NCI-H2227 (cell line): ENCODE data around the gene SLC48A1.

Experiments
- DNase-seq: peaks from one replicate; lab custom pipeline; 2025; ENCODE audit not compliant: unreplicated experiment; lab: John Stamatoyannopoulos, UW

Gene SLC48A1

GRCh38 chr12:47821346-47821706 lies 48.3 kb downstream of the SLC48A1 start:
- no peak for DNase-seq

GRCh38 chr12:47822401-47822800 lies 49.4 kb downstream of the SLC48A1 start:
- no peak for DNase-seq

GRCh38 chr12:47822863-47823262 lies 49.8 kb downstream of the SLC48A1 start:
- no peak for DNase-seq

DNA sequence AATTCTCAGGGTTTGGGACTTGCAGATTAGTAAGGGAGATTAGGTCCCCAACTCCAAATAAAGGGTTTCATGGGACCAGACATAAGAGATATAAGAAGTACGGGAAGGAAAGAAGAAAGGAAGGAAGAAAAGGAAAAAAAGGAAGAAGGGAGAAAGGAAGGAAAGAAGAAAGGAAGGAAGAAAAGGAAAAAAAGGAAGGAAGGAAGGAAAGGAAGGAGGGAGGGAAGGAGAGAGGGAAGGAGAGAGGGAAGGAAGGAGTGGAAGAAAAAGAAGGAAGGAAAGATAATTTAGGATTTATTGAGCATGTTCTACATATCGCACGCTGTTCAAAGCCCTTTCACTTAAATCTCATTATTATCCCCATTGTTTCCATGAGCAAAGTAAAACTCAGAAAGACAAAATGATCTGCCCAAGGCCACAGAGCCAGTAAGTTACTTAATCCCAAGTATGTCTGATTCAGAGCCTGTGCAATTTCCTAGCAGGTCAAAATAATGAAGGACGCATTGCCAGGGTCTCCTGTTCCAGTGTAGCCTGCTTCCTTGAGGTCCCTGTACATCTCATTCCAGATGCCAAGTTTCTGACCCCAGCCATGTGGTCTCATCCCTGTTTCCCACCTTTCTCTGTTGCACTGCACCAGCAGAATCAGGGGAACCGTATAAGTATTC lies 50.5 kb downstream of the SLC48A1 start:
- DNase-seq: no peak

- DNase-seq: no peak
Measured at GRCh38 chr12:47824198-47824597, 51.2 kb downstream of the SLC48A1 start.

- no peak for DNase-seq
Measured at GRCh38 chr12:47824635-47825034, 51.6 kb downstream of the SLC48A1 start.

DNA sequence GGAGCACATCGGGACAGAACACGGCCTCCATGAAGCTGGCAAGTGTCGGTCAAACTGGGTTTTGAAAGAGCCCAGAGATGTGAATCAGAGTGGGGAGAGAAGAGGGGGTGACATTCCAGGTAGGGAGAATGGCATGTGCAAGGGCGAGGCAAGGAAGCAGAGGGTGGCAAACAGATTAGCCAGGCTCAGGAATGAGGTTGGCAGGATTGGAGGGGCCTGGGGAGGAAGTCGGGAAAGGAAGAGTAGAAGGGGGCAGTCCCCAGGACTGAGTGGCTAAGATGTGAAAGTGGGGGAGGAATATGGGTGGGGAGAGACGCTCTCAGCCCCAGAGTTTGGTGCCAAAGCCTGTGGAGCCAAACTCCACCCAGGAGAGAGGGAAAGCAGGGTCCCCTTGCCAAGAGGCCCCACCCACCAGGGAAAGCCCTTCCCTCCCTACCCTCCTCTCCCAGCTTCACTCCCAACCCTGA lies 52.2 kb downstream of the SLC48A1 start:
- no peak for DNase-seq

DNA sequence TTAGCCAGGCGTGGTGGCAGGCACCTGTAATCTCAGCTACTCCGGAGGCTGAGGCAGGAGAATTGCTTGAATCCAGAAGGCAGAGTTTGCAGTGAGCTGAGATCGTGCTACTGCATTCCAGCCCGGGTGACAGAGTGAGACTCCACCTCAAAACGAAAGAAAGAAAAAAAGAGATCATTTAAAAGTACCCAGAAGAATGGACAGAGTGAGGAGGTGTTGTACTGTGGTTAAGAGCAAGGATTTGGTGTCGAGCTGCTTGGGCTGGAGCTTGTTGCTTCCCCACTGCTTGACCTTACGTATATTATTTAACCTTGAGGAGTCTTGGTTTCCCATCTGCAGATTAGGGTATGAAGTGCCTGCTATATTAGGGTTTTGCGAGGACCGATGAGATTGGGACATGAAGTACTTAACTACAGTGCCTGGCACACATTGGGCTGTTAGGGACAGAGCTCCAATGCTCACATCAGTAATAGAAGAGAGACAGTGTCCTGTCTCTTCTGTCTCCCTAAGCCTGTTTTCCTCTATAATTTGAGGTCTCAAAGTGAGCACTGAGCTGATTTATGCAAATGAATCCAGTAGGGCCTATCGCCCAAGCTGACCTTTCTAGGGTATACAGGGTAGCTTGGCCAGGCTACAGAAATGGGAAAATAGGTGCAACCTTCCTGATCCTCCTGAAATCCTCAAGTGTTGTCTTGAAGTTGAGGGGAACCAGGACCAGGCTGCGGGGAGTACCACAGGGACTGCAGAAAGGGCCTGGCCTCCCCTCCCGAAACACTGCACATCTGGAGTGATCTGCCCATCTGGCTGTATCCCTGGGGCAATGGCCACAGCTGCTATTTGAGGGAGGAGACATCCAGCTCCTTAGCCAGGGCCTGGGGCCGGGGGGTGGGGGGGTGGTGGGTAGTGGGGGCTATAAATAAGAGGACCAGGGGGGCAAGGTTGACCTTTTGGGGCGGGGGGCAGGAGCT lies 55.3 kb downstream of the SLC48A1 start:
- no peak for DNase-seq

GRCh38 chr12:47828976-47829482 lies 56.0 kb downstream of the SLC48A1 start:
- DNase-seq: no peak

DNA sequence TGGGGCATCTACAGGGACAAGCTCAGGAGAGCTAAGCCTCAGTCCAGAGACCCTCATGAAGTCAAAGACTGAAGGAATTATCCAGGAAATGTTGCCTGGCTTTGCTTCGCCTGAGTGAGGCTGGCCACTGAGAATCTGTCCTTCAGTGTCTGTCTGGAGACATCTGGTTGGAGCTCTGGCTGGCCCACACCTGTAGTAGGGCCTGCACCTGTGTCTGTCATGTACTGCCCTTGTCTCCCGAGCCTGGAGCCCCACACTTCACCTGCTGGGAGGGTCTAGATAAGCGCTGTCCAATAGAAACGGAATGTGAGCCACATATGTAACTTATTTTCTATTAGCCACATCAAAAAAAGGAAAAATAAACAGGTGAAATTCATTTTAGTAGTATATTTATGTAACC lies 56.5 kb downstream of the SLC48A1 start:
- no peak for DNase-seq
